GM12878 (cell line): Measurements from ENCODE around the gene PDGFA. TPM values are rescaled to one million over a fixed set of nuclear protein-coding genes. Genes with fewer than 3 reads are reported as not detected.

Experiments used
- ATAC-seq: fragments of 200-7000 bp; cut with Tn5 transposase; 3 replicates; pipeline ENCODE4 v1.9.1; 2020; ENCODE audit warnings: mild to moderate bottlenecking, moderate library complexity
- BruUV-seq: library from RNA; stranded (reverse); fragments of 400-500 nt; replicated peaks from 2 replicates; lab custom pipeline; 2021; lab: Mats Ljungman, UMichigan
- CTCF ChIA-PET: fragments of 300-600 bp; sonication (Branson Sonifier 250); formaldehyde crosslinking; extraction: SDS; loops from one replicate; lab custom pipeline; 2021; ENCODE audit warnings: inconsistent platforms; lab: Yijun Ruan, JAX
- POLR2A ChIA-PET: fragments of 350-600 bp; formaldehyde crosslinking; extraction: SDS; loops from one replicate; lab custom pipeline; 2021; ENCODE audit warnings: inconsistent platforms; lab: Charles Lee
- RAD21 ChIA-PET: fragments of 300-600 bp; sonication (Branson Sonifier 250); formaldehyde crosslinking; loops from one replicate; lab custom pipeline; 2023; ENCODE audit warnings: antibody characterized with exemption; ENCODE audit not compliant: unreplicated experiment; lab: Charles Lee
- SMC1A ChIA-PET: fragments of 300-600 bp; sonication (Branson Sonifier 250); formaldehyde crosslinking; loops from one replicate; lab custom pipeline; 2023; ENCODE audit not compliant: unreplicated experiment, uncharacterized antibody; lab: Charles Lee
- DNase-seq: peaks from one replicate; pipeline ENCODE4 v3.0.0-alpha.2; 2011; ENCODE audit warnings: low read depth, low spot score
- FAIRE-seq: peaks from 3 replicates; lab custom pipeline; 2011; peaks lifted over from hg19 to GRCh38; lab: Jason Lieb, UNC
- H2AFZ ChIP-seq: 2 replicates; pipeline ENCODE4 v1.6.0; 2011; ENCODE audit warnings: low read depth, low read length, control low read depth; ENCODE audit not compliant: control insufficient read depth
- H3K27ac ChIP-seq: 2 replicates; pipeline ENCODE4 v1.5.1; 2011; ENCODE audit warnings: control low read depth; ENCODE audit not compliant: control insufficient read depth, insufficient read depth
- H3K27me3 ChIP-seq, 2 experiments: replicated peaks in 1 of 2; 2 replicates each; pipeline versions ENCODE4 v1.6.0 to v1.6.1; 2011; ENCODE audit warnings: low read length in 1 of 2; ENCODE audit not compliant: control insufficient read depth in 2 of 2, insufficient read depth in 2 of 2
- H3K36me3 ChIP-seq, 2 experiments: 2 replicates each; pipeline ENCODE4 v1.5.1; 2011; ENCODE audit warnings: low read length in 1 of 2; ENCODE audit not compliant: control insufficient read depth in 2 of 2, insufficient read depth in 2 of 2
- H3K4me1 ChIP-seq: 2 replicates; pipeline ENCODE4 v1.6.1; 2011; ENCODE audit warnings: mild to moderate bottlenecking, low read length, moderate library complexity, mixed read lengths; ENCODE audit not compliant: control insufficient read depth, insufficient read depth
- H3K4me2 ChIP-seq: 2 replicates; pipeline ENCODE4 v1.6.0; 2011; ENCODE audit warnings: control low read depth; ENCODE audit not compliant: control insufficient read depth, insufficient read depth
- H3K4me3 ChIP-seq: fragments of 200-600 bp; sonication (generic); 2 replicates; pipeline ENCODE4 v1.5.1; 2016
- H3K79me2 ChIP-seq: 2 replicates; pipeline ENCODE4 v1.6.0; 2011; ENCODE audit warnings: low read length; ENCODE audit not compliant: control insufficient read depth, insufficient read depth
- H3K9ac ChIP-seq: 2 replicates; pipeline ENCODE4 v1.8.0; 2011; ENCODE audit warnings: low read length, control low read depth, mixed read lengths; ENCODE audit not compliant: control insufficient read depth, insufficient read depth
- H3K9me3 ChIP-seq: replicated peaks from 3 replicates; pipeline ENCODE4 v1.5.1; 2011; ENCODE audit warnings: mild to moderate bottlenecking, low read length; ENCODE audit not compliant: control insufficient read depth, insufficient read depth
- H4K20me1 ChIP-seq: 2 replicates; pipeline ENCODE4 v1.6.0; 2011; ENCODE audit not compliant: control insufficient read depth, insufficient read depth
- BHLHE40 ChIP-seq, 2 experiments: fragments of 450-650 bp in 1 of 2; IDR thresholded peaks; 2 replicates each; pipeline ENCODE4 v1.6.1; 2011 to 2017; ENCODE audit warnings: low read depth in 2 of 2, borderline replicate concordance in 1 of 2, improper control_type of control experiment in 1 of 2, low read length in 1 of 2, mild to moderate bottlenecking in 1 of 2
- CBX3 ChIP-seq: fragments of 200-600 bp; sonication (generic); IDR thresholded peaks from 2 replicates; pipeline ENCODE4 v1.6.1; 2016; ENCODE audit warnings: low read depth, borderline replicate concordance
- DPF2 ChIP-seq: fragments of 450-650 bp; IDR thresholded peaks from 2 replicates; pipeline ENCODE4 v1.6.1; 2017; ENCODE audit warnings: mild to moderate bottlenecking
- IKZF1 ChIP-seq: fragments of 450-650 bp; conservative IDR thresholded peaks from 2 replicates; pipeline ENCODE4 v1.6.1; 2017; ENCODE audit warnings: antibody characterized with exemption, mild to moderate bottlenecking
- KDM1A ChIP-seq: fragments of 200-600 bp; sonication (generic); IDR thresholded peaks from 2 replicates; pipeline ENCODE4 v1.6.1; 2016; ENCODE audit warnings: borderline replicate concordance
- NR2F1 ChIP-seq: fragments of 450-650 bp; conservative IDR thresholded peaks from 2 replicates; pipeline ENCODE4 v1.6.1; 2017; ENCODE audit warnings: mild to moderate bottlenecking
- POLR2AphosphoS5 ChIP-seq: IDR thresholded peaks from 2 replicates; pipeline ENCODE4 v1.6.1; 2011; ENCODE audit warnings: mild to moderate bottlenecking, low read length, inconsistent platforms
- SREBF1 ChIP-seq: IDR thresholded peaks from 2 replicates; pipeline ENCODE4 v1.6.1; 2012; ENCODE audit warnings: mild to moderate bottlenecking, low read length
- STAT3 ChIP-seq: IDR thresholded peaks from 2 replicates; pipeline ENCODE4 v1.6.1; 2011; ENCODE audit warnings: low read depth, low read length, improper control_type of control experiment
- TAF1 ChIP-seq: IDR thresholded peaks from 2 replicates; pipeline ENCODE4 v1.6.1; 2011; ENCODE audit warnings: mild to moderate bottlenecking, low read depth, low read length, borderline replicate concordance
- YY1 ChIP-seq: IDR thresholded peaks from 2 replicates; pipeline ENCODE4 v1.6.1; 2011; ENCODE audit warnings: low read depth, mild to moderate bottlenecking, low read length
- ZNF217 ChIP-seq: fragments of 450-650 bp; IDR thresholded peaks from 2 replicates; pipeline ENCODE4 v1.6.1; 2017; ENCODE audit warnings: antibody characterized with exemption, mild to moderate bottlenecking
- ZNF24 ChIP-seq: fragments of 450-650 bp; IDR thresholded peaks from 2 replicates; pipeline ENCODE4 v1.6.1; 2017; ENCODE audit warnings: antibody characterized with exemption, mild to moderate bottlenecking
- ZZZ3 ChIP-seq: IDR thresholded peaks from 2 replicates; pipeline ENCODE4 v1.6.1; 2011; ENCODE audit warnings: low read depth; ENCODE audit not compliant: control insufficient read depth, insufficient read length
- WGBS: methylation state at CpG from one replicate; pipeline ENCODE4 v1.1.6; 2016; ENCODE audit warnings: low lambda C conversion rate; ENCODE audit not compliant: insufficient replicate concordance, insufficient coverage; ENCODE audit errors: missing lambda C conversion rate; 5-methylcytosine and 5-hydroxymethylcytosine counted together
- in situ Hi-C: fragments of 300-500 bp; cut with MboI; formaldehyde crosslinking; loops from 9 replicates; pipeline ENCODE4 v1.14.3; 2018; ENCODE audit warnings: mixed read lengths
- intact Hi-C: fragments of 100-400 bp; cut with micrococcal nuclease; formaldehyde crosslinking; loops from one replicate; pipeline ENCODE4 v1.14.2; 2022; ENCODE audit not compliant: unreplicated experiment
- polyA plus RNA-seq, 11 experiments: library from polyadenylated mRNA; depleted of rRNA in 4 of 11; unstranded in 6 of 11; stranded (reverse) in 5 of 11; fragments of >200 nt; fragmentation: Nextera tagmentation in 4 of 11; fragmentation: Illumina TruSeq in 1 of 11; extraction: Ambion mirVana in 4 of 11; extraction: Trizol in 1 of 11; gene quantifications; 1 replicate in 1 of 11; 2 replicates in 10 of 11; pipeline versions ENCODE4 v1.2.1 to v1.2.3, GENCODE V29; 2011 to 2016; ENCODE audit warnings: inconsistent platforms in 2 of 11, missing spikeins in 2 of 11, low read depth in 1 of 11
- total RNA-seq, 4 experiments: library from RNA; depleted of rRNA in 3 of 4; stranded (reverse); fragments of >200 nt in 3 of 4; fragmentation: Illumina TruSeq in 1 of 4; extraction: Trizol in 1 of 4; gene quantifications; 2 replicates each; pipeline versions ENCODE4 v1.2.1 to v1.2.3, GENCODE V29; 2013 to 2021
- TF ChIP-seq, protein P1 (sequence below): fragments of 450-650 bp; IDR thresholded peaks from 2 replicates; pipeline ENCODE4 v1.6.1; 2014; ENCODE audit warnings: mild to moderate bottlenecking

Gene PDGFA
- total and polyA plus RNA-seq, 10 of the 15 experiments (the other 5 are each of a cell fraction or from before 2014, with no cell fraction given) = 2.5 to 10.0 (median 5.6) TPM

DNA sequence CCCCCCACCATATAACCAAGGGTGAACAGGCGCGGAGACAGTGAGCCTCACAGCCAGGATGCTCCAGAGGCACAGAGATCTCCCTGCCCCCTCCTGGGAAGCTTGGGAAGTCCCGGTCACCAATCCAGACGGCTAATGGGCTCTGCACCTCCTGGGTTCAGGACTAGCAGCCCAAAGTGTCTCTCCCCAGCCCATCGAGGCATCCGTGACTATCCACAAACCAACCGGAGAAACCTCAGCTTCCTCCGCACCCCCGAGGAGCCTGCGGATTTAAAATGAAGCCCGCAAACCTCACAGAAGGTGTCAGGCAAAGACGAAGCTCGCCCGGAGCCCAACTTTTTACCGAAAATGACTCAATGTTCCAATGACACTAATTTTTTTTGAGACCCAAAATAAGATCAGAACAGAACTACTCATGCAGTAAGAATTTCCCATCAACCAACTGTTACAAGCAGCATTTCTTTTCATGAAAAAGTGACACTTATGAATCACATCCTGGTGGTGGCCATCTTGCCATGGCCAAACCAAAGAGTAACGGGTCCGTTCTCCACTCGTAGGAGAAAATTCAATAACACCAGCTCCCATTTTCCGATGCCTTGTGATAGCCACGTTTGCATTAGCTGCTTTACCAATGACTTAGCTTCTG, 6.0 kb downstream of the PDGFA start:
- ATAC-seq = no peak
- no peaks in the 10 kb centered on the region for H3K4me1 ChIP-seq
- no peak for DNase-seq
- SMC1A ChIA-PET = interaction anchor here (1.3 kb wide), 1 partner anchor 75 kb away, joined by 3 read pairs; no protein-coding TSS in a partner anchor
- no peaks in the 10 kb centered on the region for H3K27me3 ChIP-seq
- H2AFZ ChIP-seq = no peak overlapping the region
- 64% methylated on average over 20 of the region's 20 CpGs for WGBS
- FAIRE-seq = no peak
- CTCF ChIA-PET = interaction anchor here (1.0 to 1.1 kb wide), 2 partner anchors 191 to 192 kb away, joined by 3 read pairs; no protein-coding TSS in a partner anchor
- H3K4me3 ChIP-seq = no peak overlapping the region
- TF ChIP-seq YY1 (0 out of 2 replicates have a peak, but pooled peaks have one; percentile 12), TAF1 (no peak)
- RAD21 ChIA-PET = no interaction called here
- H3K9ac ChIP-seq = no peak overlapping the region
- in situ Hi-C loops = no loop called here
- intact Hi-C loops = loop anchor here (2.0 kb wide), 1 partner anchor 91 kb away; no protein-coding TSS in a partner anchor
- no peaks in the 10 kb centered on the region for H3K79me2 ChIP-seq
- POLR2A ChIA-PET = no interaction called here
- H4K20me1 ChIP-seq = no peaks in the 10 kb centered on the region
- no peak overlapping the region for H3K27ac ChIP-seq
- no peak overlapping the region for H3K4me2 ChIP-seq
- no TSS peak for BruUV-seq
- no peaks in the 10 kb centered on the region for H3K9me3 ChIP-seq
- H3K36me3 ChIP-seq = no peaks in the 10 kb centered on the region; a peak in 1 of 4 replicates

DNA sequence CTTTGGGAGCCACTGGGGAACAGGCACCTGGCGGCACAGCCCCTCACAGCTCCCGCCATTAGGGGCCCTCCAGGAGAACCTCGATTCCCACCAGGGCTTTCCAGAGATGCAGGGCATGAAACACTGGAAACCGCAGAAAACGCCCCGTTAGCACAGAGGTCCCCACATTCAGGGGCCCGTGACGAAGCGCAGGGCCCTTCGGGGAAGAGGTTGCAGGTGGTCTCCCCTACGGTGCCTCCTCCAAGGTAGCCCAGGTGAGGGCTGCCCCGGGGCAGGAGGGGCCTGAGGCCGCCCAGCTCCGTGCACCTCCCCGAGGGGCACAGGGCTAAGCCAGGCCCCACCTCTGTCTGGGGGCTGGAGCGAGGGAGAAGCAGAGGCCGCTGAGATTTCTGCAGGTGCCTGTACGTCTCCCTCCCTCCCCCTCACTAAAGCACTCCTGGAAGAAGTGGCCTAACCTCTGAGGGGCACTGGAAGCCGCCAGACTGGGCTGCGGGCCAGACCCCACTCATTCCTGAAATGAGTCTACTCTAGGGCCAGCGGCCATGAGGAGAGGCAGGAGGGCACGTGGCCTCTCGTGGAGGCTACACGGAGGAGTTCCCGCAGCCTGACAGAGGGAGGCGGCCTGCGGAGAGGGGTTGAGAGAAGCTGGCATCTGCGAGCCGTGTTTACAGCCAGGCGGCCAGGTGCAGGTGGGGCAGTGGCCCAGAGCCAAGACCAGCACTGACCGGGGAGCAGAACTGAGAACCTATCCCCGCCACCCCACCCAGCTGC, 6.9 kb downstream of the PDGFA start:
- peak; percentile 38 for ATAC-seq
- Histone ChIP-seq H3K79me2 (no peaks in the 10 kb centered on the region), H2AFZ (no peak overlapping the region), H3K4me1 (no peaks in the 10 kb centered on the region), H3K27me3 (no peaks in the 10 kb centered on the region), H3K9me3 (no peaks in the 10 kb centered on the region), H3K4me2 (no peak overlapping the region), H3K36me3 (no peaks in the 10 kb centered on the region; a peak in 1 of 4 replicates), H4K20me1 (no peaks in the 10 kb centered on the region), H3K27ac (no peak overlapping the region), H3K9ac (no peak overlapping the region), H3K4me3 (no peak overlapping the region)
- intact Hi-C loops (no loop called here), in situ Hi-C loops (no loop called here)
- no peak for DNase-seq
- BruUV-seq = no TSS peak
- ChIA-PET SMC1A (no interaction called here), POLR2A (no interaction called here), RAD21 (no interaction called here), CTCF (interaction anchor here (1.1 kb wide), 1 partner anchor 192 kb away, joined by 3 read pairs; no protein-coding TSS in a partner anchor)
- 55% methylated on average over 29 of the region's 32 CpGs for WGBS
- TF ChIP-seq, protein P1, sequence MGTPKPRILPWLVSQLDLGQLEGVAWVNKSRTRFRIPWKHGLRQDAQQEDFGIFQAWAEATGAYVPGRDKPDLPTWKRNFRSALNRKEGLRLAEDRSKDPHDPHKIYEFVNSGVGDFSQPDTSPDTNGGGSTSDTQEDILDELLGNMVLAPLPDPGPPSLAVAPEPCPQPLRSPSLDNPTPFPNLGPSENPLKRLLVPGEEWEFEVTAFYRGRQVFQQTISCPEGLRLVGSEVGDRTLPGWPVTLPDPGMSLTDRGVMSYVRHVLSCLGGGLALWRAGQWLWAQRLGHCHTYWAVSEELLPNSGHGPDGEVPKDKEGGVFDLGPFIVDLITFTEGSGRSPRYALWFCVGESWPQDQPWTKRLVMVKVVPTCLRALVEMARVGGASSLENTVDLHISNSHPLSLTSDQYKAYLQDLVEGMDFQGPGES = no peak
- TF ChIP-seq SREBF1 (no peak), TAF1 (no peak), NR2F1 (peak; percentile 40; the same call in 1 of the 2 replicates), CBX3 (no peak), ZNF217 (no peak), KDM1A (no peak), BHLHE40 (IDR thresholded peaks at IDR 0.05; ENCODE audit: borderline replicate concordance in 1 of 2, low read depth in 2 of 2, low read length in 1 of 2) (peak in 1 of 2 experiments; percentile 50; a peak in 1 of 4 replicates), ZZZ3 (no peak), ZNF24 (no peak), DPF2 (peak; percentile 50; the same call in 1 of the 2 replicates), POLR2AphosphoS5 (no peak), STAT3 (no peak), IKZF1 (peak; percentile 29; the same call in 1 of the 2 replicates)
- no peak for FAIRE-seq
